Activated gamma-delta T cell treated with anti-CD3 and anti-CD28 coated beads, Interleukin-2, amount 50 U/mL, for 16 hours (primary cell): ENCODE measurements around the gene SEC23IP.
"Not testable (repeated sequence)": the region's sequence is repeated elsewhere in the genome, so short reads cannot be mapped to it uniquely, and the experiment has no call there.

Source experiments
- DNase-seq: peaks from one replicate; pipeline ENCODE4 v3.0.0-alpha.2; 2020; ENCODE audit warnings: low read depth

Gene SEC23IP

GRCh38 chr10:119883901-119884611, 8.5 kb upstream of the SEC23IP start:
- DNase-seq: not testable (repeated sequence)

DNA sequence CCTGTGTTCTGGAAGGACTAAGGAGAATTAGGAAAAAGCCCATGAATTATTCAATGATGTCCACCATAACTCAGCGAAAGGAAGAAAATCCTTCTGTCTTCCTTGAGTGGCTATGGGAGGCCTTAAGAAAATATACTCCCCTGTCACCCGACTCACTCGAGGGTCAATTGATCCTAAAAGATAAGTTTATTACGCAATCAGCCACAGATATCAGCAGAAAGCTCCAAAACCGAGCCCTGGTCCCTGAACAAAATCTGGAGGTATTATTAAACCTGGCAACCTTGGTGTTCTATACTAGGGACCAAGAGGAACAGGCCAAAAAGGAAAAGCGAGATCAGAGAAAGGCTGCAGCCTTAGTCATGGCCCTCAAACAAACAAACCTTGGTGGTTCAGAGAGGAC, 6.5 kb upstream of the SEC23IP start:
- not testable (repeated sequence) for DNase-seq

DNA sequence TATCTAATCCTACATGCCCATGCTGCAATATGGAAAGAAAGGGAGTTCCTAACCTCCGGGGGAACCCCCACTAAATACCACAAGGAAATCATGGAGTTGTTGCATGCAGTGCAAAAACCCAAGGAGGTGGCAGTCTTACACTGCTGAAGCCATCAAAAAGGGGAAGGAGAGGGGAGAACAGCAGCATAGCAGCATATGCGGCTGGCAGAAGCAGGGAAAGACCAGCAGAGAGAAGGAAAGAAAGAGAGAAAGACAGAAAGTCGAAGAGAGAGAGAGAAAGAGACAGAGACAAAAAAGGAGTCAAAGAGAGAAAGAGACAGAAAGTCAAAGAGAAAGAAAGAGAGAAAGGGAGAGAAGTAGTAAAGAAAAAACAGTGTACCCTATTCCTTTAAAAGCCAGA, 3.8 kb upstream of the SEC23IP start:
- DNase-seq: not testable (repeated sequence)

DNA sequence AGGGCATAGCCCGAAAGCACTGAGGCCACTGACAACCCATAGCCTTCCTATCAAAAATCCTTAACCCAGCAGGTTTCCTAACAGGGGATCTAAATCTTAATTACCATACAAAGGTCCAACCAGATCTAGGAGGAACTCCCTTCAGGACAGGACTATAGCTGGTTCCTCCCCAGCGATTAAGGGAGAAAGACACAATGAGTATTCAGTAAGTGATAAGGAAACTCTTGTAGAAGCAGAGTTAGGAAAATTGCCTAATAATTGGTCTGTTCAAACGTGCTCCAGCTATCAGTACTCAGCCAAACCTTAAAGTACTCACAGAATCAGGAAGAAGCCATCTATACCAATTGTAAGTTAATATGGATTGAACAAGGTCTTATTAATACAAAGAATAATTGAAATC, 3.3 kb upstream of the SEC23IP start:
- DNase-seq: not testable (repeated sequence)

DNA sequence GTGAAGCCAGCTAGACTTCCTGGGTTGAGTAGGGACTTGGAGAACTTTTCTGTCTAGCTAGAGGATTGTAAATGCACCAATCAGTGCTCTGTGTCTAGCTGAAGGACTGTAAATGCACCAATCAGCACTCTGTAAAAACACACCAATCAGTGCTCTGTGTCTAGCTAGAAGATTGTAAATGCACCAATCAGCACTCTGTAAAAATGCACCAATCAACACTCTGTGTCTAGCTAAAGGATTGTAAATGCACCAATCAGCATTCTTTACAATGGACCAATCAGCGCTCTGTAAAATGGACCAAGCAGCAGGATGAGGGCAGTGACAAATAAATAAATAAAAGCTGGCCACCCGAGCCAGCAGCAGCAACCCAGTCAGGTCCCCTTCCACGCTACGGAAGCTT, 2.2 kb upstream of the SEC23IP start:
- not testable (repeated sequence) for DNase-seq

DNA sequence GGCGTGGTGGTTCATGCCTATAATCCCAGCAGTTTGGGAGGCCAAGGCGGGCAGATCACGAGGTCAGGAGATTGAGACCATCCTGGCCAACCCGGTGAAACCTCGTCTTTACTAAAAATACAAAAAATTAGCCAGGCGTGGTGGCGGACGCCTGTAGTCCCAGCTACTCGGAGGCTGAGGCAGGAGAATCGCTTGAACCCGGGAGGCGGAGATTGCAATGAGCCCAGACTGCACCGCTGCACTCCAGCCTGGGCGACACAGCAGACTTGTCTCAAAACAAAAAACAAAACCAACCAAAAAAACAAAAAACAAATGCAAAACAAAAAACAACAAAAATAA, 712 bp upstream of the SEC23IP start:
- not testable (repeated sequence) for DNase-seq

GRCh38 chr10:119893074-119893473, 544 bp downstream of the SEC23IP start:
- DNase-seq: no peak

GRCh38 chr10:119893845-119894427, 1.4 kb downstream of the SEC23IP start:
- DNase-seq: no peak

GRCh38 chr10:119896061-119896655, 3.6 kb downstream of the SEC23IP start:
- DNase-seq: no peak

DNA sequence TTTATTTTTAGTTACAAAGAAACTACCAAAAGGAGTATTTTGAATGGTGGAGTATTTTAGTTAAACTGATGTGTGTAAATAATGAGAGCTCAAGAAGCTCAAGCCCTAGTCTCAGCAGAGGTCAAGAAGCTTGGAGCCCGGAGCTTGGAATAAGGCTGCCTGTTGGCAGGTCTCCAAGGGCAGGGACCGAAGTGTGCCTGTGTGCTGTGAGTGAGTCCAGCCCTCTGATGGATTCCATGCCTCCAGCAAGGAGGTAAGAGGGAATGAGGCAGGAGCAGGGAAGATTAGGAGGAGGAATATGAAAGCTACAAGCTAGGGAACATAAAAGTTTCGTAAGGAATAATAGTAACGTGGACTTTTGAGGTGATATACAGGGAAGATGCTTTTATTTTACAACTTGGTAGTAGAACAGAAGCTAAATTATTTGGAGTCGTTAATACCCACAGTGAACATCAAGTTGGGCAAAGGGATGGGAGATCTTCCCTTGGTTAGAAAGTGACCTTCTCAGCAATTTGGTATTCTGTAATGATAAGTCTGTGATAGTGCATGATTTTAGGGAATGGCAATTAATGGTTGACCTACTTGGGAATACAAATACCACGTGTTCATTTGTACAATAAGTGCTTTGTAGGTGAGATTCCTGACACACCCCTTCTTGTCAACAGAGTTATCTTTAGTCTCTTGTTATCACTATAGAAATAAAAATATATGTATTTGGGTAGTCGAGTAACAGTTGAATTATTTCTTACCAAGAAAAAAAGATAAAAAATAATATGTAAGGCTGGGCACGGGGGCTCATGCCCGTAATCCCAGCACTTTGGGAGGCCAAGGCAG, 4.6 kb downstream of the SEC23IP start:
- DNase-seq: no peak

DNA sequence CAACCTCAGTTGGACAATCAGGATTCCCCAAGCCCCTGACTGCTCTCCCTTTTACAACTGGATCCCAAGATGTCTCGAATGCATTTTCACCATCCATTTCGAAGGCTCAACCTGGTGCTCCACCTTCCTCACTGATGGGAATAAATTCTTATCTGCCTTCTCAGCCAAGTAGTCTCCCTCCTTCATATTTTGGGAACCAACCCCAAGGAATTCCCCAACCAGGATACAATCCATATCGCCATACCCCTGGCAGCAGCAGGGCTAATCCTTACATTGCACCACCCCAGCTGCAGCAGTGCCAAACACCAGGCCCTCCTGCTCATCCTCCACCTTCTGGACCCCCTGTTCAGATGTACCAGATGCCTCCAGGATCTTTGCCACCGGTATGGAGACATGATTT, 6.0 kb downstream of the SEC23IP start:
- no peak for DNase-seq

- DNase-seq: no peak
These were observed 11.6 kb downstream of the SEC23IP start for GRCh38 chr10:119903946-119904666.

GRCh38 chr10:119907695-119908094, 15.2 kb downstream of the SEC23IP start:
- not testable (repeated sequence) for DNase-seq

GRCh38 chr10:119908166-119908565, 15.6 kb downstream of the SEC23IP start:
- DNase-seq: no peak

GRCh38 chr10:119910689-119911088, 18.2 kb downstream of the SEC23IP start:
- no peak for DNase-seq

GRCh38 chr10:119917777-119918176, 25.2 kb downstream of the SEC23IP start:
- no peak for DNase-seq

DNA sequence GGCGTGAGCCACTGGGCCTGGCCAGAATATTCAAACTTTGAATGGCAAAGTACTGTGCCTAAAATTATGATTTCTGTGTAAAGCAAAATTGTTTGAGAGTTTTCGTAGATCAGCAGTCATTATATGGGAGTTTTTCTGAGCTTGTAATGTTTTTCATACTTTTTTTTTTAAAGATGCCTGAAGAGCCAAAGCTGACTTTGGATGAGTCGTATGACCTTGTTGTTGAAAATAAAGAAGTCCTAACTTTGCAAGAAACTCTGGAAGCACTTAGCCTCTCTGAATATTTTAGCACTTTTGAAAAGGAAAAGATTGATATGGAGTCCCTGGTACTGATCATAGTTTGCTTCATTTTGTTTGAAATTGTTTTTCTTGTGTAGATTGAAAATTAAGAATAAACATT, 26.7 kb downstream of the SEC23IP start:
- DNase-seq: no peak

- no peak for DNase-seq
These were observed 27.3 kb downstream of the SEC23IP start for GRCh38 chr10:119919826-119920225.

DNA sequence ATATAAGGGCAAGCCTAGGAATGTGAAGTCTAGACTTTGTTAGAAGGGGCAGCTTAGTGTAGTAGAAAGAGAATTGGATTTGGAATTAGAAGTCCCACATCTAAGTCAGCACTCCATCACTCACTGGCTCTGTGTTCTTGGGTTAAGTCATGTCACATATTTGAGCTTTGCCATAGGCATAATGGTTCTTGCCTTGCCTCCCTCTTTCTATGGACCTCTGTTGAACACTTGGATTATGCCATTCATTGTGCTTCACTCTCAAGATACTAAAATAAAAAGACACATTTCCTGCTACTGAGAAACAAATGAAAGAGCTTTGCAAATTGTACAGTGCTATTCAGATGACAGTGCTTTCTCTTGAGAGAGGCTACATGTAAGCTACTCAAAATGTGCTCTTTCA, 35.9 kb downstream of the SEC23IP start:
- no peak for DNase-seq

GRCh38 chr10:119931871-119932270, 39.3 kb downstream of the SEC23IP start:
- no peak for DNase-seq

- DNase-seq: no peak
These were observed 40.1 kb downstream of the SEC23IP start for GRCh38 chr10:119932631-119933030.

DNA sequence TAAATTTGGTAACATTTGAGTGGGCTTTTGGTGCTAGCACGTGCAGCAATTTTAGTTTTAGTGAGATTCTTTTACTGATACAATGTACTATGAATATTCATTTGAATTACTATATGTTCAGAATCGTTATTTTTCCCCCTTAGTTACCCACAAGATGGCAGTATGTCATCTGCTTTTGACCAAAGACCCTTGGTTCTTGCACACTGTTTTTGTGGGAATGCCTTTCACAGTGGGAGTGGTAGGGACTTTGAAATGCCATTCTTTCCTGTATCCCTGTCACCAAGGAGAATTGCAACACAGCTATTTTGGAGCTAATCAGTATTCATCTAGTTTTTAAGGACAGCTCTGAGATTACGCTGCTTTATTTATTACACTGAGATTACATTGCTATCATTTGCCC, 40.6 kb downstream of the SEC23IP start:
- no peak for DNase-seq
